K562 (cell line): ENCODE results near the gene SESN2. TPM values are rescaled to one million over a fixed set of nuclear protein-coding genes. Genes with fewer than 3 reads are reported as not detected.

Experiments used
- BMI1 ChIP-seq: fragments of 150-350 bp; IDR thresholded peaks from 2 replicates; pipeline ENCODE4 v1.6.1; 2014; ENCODE audit warnings: low read length
- LCOR ChIP-seq: sonication (generic); formaldehyde crosslinking; IDR thresholded peaks from 2 replicates; pipeline ENCODE4 v1.8.0; 2022; ENCODE audit warnings: mild to moderate bottlenecking, missing genetic modification reagents
- MTA2 ChIP-seq: fragments of 450-650 bp; IDR thresholded peaks from 2 replicates; pipeline ENCODE4 v1.6.1; 2016; ENCODE audit warnings: low read depth
- NFE2 ChIP-seq: IDR thresholded peaks from 2 replicates; pipeline ENCODE4 v1.6.1; 2014; ENCODE audit warnings: antibody characterized with exemption, low read depth
- PBX2 ChIP-seq, 2 experiments: IDR thresholded peaks in 1 of 2; conservative IDR thresholded peaks in 1 of 2; 2 replicates each; pipeline ENCODE4 v1.6.1; 2016; ENCODE audit warnings: low read depth in 2 of 2, mild to moderate bottlenecking in 1 of 2, missing compliant biosample characterization in 1 of 2, missing genetic modification characterization in 1 of 2, moderate library complexity in 1 of 2
- SAP30 ChIP-seq: fragments of 200-600 bp; sonication (generic); IDR thresholded peaks from 2 replicates; pipeline ENCODE4 v1.6.1; 2012; ENCODE audit warnings: borderline replicate concordance, low read depth, mild to moderate bottlenecking, moderate library complexity, low read length, control low read depth, inconsistent platforms; ENCODE audit not compliant: insufficient read depth, poor library complexity, severe bottlenecking
- SMARCC2 ChIP-seq: fragments of 450-650 bp; IDR thresholded peaks from 2 replicates; pipeline ENCODE4 v1.6.1; 2017; ENCODE audit warnings: antibody characterized with exemption, moderate library complexity, mild to moderate bottlenecking, low read depth
- SNRNP70 ChIP-seq: fragments of 200-400 bp; formaldehyde crosslinking; optimal IDR thresholded peaks from 2 replicates; pipeline ENCODE3; 2017; ENCODE audit warnings: low read depth, low read length
- SRSF3 ChIP-seq: fragments of 200-400 bp; formaldehyde crosslinking; IDR thresholded peaks from 2 replicates; pipeline ENCODE4 v1.6.1; 2016; ENCODE audit warnings: mild to moderate bottlenecking, low read length, moderate library complexity; ENCODE audit not compliant: insufficient read depth
- SRSF9 ChIP-seq: fragments of 200-400 bp; formaldehyde crosslinking; IDR thresholded peaks from 2 replicates; pipeline ENCODE4 v1.6.1; 2017; ENCODE audit warnings: low read depth, low read length, borderline replicate concordance
- TCFL5 ChIP-seq: fragments of 250-450 bp; sonication (Bioruptor Pico); conservative IDR thresholded peaks from 2 replicates; pipeline ENCODE4 v1.6.1; 2021; ENCODE audit warnings: mild to moderate bottlenecking, moderate library complexity, matching md5 sums
- TEAD2 ChIP-seq: fragments of 450-650 bp; IDR thresholded peaks from 2 replicates; pipeline ENCODE4 v1.6.1; 2016; ENCODE audit warnings: missing genetic modification characterization, control low read depth, missing compliant biosample characterization
- ZBTB49 ChIP-seq: sonication (generic); formaldehyde crosslinking; IDR thresholded peaks from 2 replicates; pipeline ENCODE4 v1.8.0; 2022; ENCODE audit warnings: missing genetic modification reagents, mild to moderate bottlenecking, borderline replicate concordance
- ZKSCAN3 ChIP-seq: fragments of 250-450 bp; sonication (Bioruptor Pico); IDR thresholded peaks from 2 replicates; pipeline ENCODE4 v1.4.0; 2020
- ZNF639 ChIP-seq, 2 experiments: fragments of 200-800 bp in 1 of 2; sonication (Bioruptor generic) in 1 of 2; sonication (generic) in 1 of 2; formaldehyde crosslinking in 1 of 2; IDR thresholded peaks in 1 of 2; conservative IDR thresholded peaks in 1 of 2; 2 replicates each; pipeline versions ENCODE4 v1.5.0 to v1.6.1; 2016 to 2020; ENCODE audit warnings: missing compliant biosample characterization in 1 of 2, missing genetic modification characterization in 1 of 2, missing genetic modification reagents in 1 of 2
- polyA plus RNA-seq, 8 experiments: library from polyadenylated mRNA; depleted of rRNA in 4 of 8; stranded (reverse) in 5 of 8; unstranded in 3 of 8; fragments of >200 nt; fragmentation: Nextera tagmentation in 2 of 8; fragmentation: Illumina TruSeq in 1 of 8; extraction: Ambion mirVana in 2 of 8; extraction: Trizol in 1 of 8; gene quantifications; 2 replicates each; pipeline versions ENCODE4 v1.2.1 to v1.2.3, GENCODE V29; 2011 to 2014; ENCODE audit warnings: inconsistent platforms in 1 of 8, missing spikeins in 1 of 8
- total RNA-seq, 7 experiments: library from RNA; depleted of rRNA in 6 of 7; stranded (reverse); fragments of >200 nt in 6 of 7; fragmentation: Illumina TruSeq in 2 of 7; extraction: Trizol in 2 of 7; gene quantifications; 2 replicates each; pipeline versions ENCODE4 v1.2.1 to v1.2.3, GENCODE V29; 2011 to 2021; ENCODE audit warnings: low replicate concordance in 1 of 7
- TF ChIP-seq, protein P1 (sequence below), 2 experiments: fragments of 450-650 bp in 1 of 2; sonication (generic) in 1 of 2; formaldehyde crosslinking in 1 of 2; IDR thresholded peaks in 1 of 2; conservative IDR thresholded peaks in 1 of 2; 2 replicates each; pipeline versions ENCODE4 v1.6.1 to v1.8.1; 2016 to 2023; ENCODE audit warnings: mild to moderate bottlenecking in 2 of 2, moderate library complexity in 2 of 2, inconsistent platforms in 1 of 2, missing genetic modification reagents in 1 of 2

SESN2 gene
- total and polyA plus RNA-seq, 9 of the 15 experiments (the other 6 are each of a cell fraction or from before 2014, with no cell fraction given): 3.7 to 71.3 (median 16.8) TPM

DNA sequence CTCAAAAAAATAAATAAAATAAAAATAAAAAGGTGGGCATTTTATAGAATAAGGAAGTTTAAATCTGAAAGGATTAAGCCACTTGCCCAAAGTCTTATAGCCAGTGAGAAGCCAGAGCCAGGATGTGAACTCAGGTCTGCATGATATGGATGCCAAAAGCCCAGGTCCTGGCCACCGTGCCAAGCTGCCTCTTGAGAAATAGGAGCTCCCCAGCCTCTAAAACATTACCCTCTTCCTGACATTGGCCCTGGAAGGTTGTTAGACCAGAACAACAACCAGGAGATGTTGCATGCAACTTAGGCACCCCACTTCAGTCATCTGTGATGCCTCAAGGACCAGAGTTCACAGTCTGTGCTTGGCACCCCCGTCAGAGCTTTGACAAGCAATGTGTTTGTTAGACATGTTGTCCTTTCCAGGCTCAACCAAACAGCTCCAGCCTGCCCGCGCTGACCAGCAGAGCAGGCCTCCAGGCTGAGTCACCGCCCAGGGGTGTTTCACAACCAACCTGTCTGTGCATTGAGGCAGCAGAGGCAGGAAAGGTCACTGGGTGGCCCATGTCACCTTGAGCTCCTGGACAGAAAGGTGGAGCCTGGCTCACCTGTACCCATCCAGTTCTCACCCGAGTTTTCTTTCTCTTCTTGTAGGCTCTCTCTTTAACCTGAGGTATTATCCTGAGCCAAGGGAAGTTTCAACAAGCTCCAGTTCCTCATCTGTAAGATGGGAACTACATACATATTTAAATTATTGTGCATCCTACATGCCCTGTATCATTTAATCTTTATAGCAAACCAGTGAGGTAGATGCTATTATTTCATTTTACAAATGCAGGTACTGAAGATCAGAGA is 54.6 kb downstream of the SESN2 start (continued):
- no peak for TF ChIP-seq SAP30
- no peak for TF ChIP-seq PBX2 (CRISPR knock-in tag; IDR thresholded peaks at IDR 0.05; ENCODE audit: low read depth)
- no peak for TF ChIP-seq PBX2 (tag; conservative IDR thresholded peaks at IDR 0.05; ENCODE audit: low read depth)
- TF ChIP-seq LCOR: no peak
- TF ChIP-seq SRSF3: no peak
- TF ChIP-seq NFE2: peak; percentile 65
- TF ChIP-seq ZKSCAN3: no peak
- 0 out of 2 replicates have a peak, but pooled peaks have one; percentile 5 for TF ChIP-seq MTA2
- TF ChIP-seq SNRNP70: no peak
- TF ChIP-seq ZBTB49 (CRISPR knock-in tag): no peak
- TF ChIP-seq TEAD2 (tag): no peak
- TF ChIP-seq TCFL5 (CRISPR knock-in tag): no peak
- no peak for TF ChIP-seq SRSF9
- no peak for TF ChIP-seq ZNF639 (CRISPR knock-in tag; conservative IDR thresholded peaks at IDR 0.05 in 1 of 2, IDR thresholded peaks at IDR 0.05 in 1 of 2)
- TF ChIP-seq, protein P1, sequence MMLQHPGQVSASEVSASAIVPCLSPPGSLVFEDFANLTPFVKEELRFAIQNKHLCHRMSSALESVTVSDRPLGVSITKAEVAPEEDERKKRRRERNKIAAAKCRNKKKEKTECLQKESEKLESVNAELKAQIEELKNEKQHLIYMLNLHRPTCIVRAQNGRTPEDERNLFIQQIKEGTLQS (IDR thresholded peaks at IDR 0.05): peak; percentile 92
- TF ChIP-seq, protein P1 (CRISPR knock-in tag; conservative IDR thresholded peaks at IDR 0.05): peak; percentile 77; the same call in 1 of the 2 replicates
- peak; percentile 55; the same call in 1 of the 2 replicates for TF ChIP-seq SMARCC2
- no peak for TF ChIP-seq BMI1
